Measurements from ENCODE around the gene MAPRE3. TPM values are rescaled to one million over a fixed set of nuclear protein-coding genes. Genes with fewer than 3 reads are reported as not detected.

The MAPRE3 gene
- total RNA-seq, 4 donors from 2014 or later = 11.5 to 24.2 (median 12.3) TPM

DNA sequence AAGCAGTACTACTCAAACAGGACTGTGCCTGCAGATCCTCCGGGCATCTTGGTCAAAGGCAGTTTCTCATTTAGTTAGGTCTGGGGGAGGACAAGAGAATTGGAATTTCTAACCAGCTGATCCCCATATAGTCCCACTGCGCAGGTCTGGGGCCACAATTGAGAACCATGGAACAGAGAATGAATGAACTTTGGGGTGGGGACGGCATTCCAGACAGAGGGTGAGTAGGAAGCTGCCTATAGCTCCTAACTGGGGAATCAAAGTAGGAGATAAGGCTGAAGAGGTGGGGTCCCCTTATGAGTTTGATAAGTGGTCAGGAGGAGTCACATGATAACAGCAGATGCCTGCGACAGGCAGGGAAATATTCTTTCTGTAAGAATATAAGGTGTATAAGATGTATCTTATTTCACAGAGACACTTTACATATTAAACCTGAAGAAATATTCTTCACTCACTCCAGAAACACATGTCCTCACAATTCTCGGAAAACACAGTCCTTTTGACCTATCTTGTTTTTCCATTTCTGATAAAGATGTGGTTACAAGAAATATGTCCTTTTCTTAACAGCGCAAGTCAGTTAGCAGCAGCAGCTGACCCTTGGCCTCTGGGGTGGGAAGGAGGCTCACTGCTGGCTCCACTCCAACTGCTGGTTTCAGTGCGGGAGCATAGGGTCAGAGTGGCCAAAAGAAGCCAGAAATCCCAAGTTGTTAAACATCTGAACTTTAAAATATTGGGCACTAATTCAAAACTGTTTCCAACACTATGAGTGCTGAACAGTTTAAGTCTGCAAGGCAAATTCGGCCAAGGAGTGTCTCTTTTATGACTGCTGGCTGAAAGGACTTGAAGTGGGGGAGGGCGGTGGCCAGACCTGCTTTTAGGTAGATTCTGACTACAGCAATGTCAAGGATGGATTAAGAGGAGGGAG, 49.8 kb downstream of the MAPRE3 start:
- TF ChIP-seq, protein P1, sequence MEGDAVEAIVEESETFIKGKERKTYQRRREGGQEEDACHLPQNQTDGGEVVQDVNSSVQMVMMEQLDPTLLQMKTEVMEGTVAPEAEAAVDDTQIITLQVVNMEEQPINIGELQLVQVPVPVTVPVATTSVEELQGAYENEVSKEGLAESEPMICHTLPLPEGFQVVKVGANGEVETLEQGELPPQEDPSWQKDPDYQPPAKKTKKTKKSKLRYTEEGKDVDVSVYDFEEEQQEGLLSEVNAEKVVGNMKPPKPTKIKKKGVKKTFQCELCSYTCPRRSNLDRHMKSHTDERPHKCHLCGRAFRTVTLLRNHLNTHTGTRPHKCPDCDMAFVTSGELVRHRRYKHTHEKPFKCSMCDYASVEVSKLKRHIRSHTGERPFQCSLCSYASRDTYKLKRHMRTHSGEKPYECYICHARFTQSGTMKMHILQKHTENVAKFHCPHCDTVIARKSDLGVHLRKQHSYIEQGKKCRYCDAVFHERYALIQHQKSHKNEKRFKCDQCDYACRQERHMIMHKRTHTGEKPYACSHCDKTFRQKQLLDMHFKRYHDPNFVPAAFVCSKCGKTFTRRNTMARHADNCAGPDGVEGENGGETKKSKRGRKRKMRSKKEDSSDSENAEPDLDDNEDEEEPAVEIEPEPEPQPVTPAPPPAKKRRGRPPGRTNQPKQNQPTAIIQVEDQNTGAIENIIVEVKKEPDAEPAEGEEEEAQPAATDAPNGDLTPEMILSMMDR (IDR thresholded peaks at IDR 0.05) = no peak
- ATAC-seq (ENCODE audit: low FRiP score) (peak; percentile 42), DNase-seq (ENCODE audit: low spot score) (no peak)

DNA sequence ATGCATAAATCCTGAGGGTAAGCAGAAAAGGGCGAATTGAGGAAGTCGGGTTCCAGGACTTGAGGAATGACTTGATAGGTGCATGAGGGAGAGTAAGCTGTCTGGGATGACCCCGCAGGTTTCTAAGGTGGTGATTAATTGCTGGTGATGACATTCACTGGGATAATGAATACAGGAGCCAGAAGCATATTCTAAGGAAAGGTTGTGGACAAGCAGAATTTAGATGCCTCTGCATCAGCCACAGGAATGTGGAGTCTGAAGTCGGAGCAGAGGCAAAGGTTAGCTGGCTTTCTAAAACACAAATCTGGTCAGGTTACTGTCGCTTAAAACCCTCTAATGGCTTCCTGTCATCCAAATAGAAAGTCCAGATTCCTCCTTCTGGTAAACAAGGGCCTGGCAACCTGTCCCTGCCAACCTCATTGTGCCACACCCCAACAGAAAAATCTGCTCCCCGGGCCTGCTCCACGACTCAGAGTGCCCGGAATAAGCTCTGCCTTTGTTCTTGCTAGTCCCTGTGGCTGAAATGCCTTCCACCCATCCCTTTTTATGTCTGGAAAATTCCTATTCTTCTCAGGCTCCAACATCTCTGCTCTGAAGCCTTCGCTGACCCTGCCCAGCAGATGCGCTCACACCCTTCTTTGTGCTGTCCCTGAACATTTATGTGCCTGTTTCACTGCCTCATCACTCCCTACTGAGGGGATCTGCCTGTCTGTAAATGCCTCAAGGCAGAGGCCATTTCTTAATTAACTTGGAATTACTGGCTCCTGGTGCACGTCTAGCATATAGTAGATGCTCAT, 51.0 kb downstream of the MAPRE3 start:
- TF ChIP-seq, protein P1 (IDR thresholded peaks at IDR 0.05) = no peak
- no peak for DNase-seq (ENCODE audit: low spot score)
- no peak for ATAC-seq (ENCODE audit: low FRiP score)

DNA sequence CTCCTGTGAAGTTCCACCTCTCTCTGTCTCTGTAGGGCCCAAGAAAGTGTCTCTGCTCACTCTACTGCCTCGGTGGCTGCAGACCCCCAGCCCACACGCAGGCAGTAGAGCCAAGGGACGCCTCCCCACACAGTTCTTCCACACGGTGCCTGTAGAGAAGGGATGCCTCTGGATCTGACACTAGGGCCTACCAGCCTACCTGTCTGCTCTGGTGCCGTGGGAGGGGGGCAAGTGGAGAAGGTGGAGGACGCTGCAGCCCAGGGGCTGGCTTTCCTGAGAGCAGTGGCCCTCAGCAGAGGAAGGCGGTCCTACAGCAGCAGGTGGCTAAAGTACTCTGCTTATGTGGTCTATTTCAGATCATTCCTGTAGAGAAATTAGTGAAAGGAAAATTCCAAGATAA, 53.3 kb downstream of the MAPRE3 start:
- DNase-seq (ENCODE audit: low spot score) = no peak
- TF ChIP-seq, protein P1 (IDR thresholded peaks at IDR 0.05) = no peak
- ATAC-seq (ENCODE audit: low FRiP score) = no peak

DNA sequence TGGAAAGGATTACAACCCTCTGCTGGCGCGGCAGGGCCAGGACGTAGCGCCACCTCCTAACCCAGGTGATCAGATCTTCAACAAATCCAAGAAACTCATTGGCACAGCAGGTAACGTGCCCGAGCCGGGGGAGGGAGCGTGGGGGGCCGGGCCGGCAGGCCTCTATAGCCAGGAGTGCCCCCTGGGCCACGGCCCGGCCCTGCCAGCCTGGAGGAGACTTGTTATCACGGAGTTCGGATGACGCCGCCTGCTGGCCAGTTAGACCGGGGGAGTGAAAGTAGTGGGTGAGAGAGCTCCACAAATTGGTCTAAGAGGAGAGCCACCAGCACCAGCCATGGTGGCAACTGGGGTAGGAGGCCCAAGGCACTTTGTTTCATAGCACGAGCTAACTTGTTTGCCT, 53.8 kb downstream of the MAPRE3 start:
- ATAC-seq (ENCODE audit: low FRiP score) (no peak), DNase-seq (ENCODE audit: low spot score) (no peak)
- TF ChIP-seq, protein P1 (IDR thresholded peaks at IDR 0.05) = no peak

GRCh38 chr2:27024812-27025211, 54.4 kb downstream of the MAPRE3 start:
- ATAC-seq (ENCODE audit: low FRiP score) = no peak
- DNase-seq (ENCODE audit: low spot score) = no peak
- TF ChIP-seq, protein P1 (IDR thresholded peaks at IDR 0.05) = no peak

GRCh38 chr2:27025281-27025800, 54.9 kb downstream of the MAPRE3 start:
- DNase-seq (ENCODE audit: low spot score) = no peak
- no peak for ATAC-seq (ENCODE audit: low FRiP score)

More at GRCh38 chr2:27025281-27025800, 54.9 kb downstream of the MAPRE3 start:
- TF ChIP-seq, protein P1 (IDR thresholded peaks at IDR 0.05) = no peak

Data from omental fat pad (tissue), 4 donors.